ENCODE measurements around the gene ATXN2L. TPM values are rescaled to one million over a fixed set of nuclear protein-coding genes. Genes with fewer than 3 reads are reported as not detected.
A peak's percentile ranks its signal among the peaks of the same experiment; 100 is the strongest.
"Not testable (repeated sequence)": the region's sequence is repeated elsewhere in the genome, so short reads cannot be mapped to it uniquely, and the experiment has no call there.

The ATXN2L gene
- total and polyA plus RNA-seq, 2 of the 13 experiments (the other 11 are each of a cell fraction or from before 2014, with no cell fraction given), result 40.8 to 55.1 TPM

DNA sequence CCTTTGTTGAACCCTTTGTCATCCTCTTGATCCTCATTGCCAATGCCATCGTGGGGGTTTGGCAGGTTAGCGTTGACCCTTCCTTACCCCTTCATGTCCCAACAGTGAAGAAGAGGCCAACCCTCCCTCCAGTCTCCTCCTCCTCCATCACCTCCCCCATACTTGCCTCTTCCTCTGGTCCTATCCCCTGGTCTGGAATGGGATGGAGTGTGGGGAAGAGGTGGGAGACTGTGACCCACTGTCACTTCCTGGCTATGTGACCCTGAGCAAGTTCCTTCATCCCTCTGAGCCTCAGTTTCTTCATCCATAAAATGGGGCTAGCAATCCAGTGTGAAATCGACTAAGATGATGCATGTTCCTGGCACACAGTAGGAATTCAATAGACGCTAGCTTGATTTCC lies 58.2 kb downstream of the ATXN2L start:
- Histone ChIP-seq H3K36me3 (replicated peaks in 1 of 2; ENCODE audit: control insufficient read depth in 1 of 2, insufficient read depth in 2 of 2, low read length in 2 of 2) (peaks cover 5 to 13% of the 10 kb centered on the region in 2 experiments; a peak in 4 of 5 replicates), H3K4me2 (ENCODE audit: low read depth, low read length) (no peak overlapping the region), H3K4me3 (replicated peaks in 1 of 3; ENCODE audit: insufficient read depth in 1 of 3, low read depth in 2 of 3, low read length in 3 of 3) (no peak overlapping the region), H3K9ac (ENCODE audit: insufficient read depth, low read depth, low read length) (no peak overlapping the region), H3K27ac (ENCODE audit: extremely low read length, insufficient read depth, low read length) (no peak overlapping the region), H2AFZ (ENCODE audit: low read length) (no peak overlapping the region), H3K9me3 (ENCODE audit: low read length) (no peaks in the 10 kb centered on the region), H3K27me3 (ENCODE audit: control insufficient read depth in 1 of 2, insufficient read depth in 2 of 2, low read length in 2 of 2) (no peaks in the 10 kb centered on the region), H3K79me2 (ENCODE audit: insufficient read depth, low read length) (no peaks in the 10 kb centered on the region), H3K4me1 (ENCODE audit: insufficient read depth, low read length) (no peaks in the 10 kb centered on the region), H4K20me1 (ENCODE audit: insufficient read depth, low read length) (no peaks in the 10 kb centered on the region)
- FAIRE-seq (no peak), ATAC-seq (no peak), DNase-seq (ENCODE audit: low spot score) (no peak)
- ChIA-PET POLR2A (no interaction called here), CTCF (ENCODE audit: low intra/inter-chr PET ratio, low total read pairs) (no interaction called here)
- peak; percentile 44; the same call in 1 of the 2 replicates for TF ChIP-seq ZMYM3 (CRISPR knock-in tag; IDR thresholded peaks at IDR 0.05)
- TF ChIP-seq TCF12 (IDR thresholded peaks at IDR 0.05), result no peak
- no peak for TF ChIP-seq TCF12 (CRISPR knock-in tag; IDR thresholded peaks at IDR 0.05)
- no peak for TF ChIP-seq CEBPB (IDR thresholded peaks at IDR 0.05; ENCODE audit: borderline replicate concordance, low read depth, low read length)
- no peak for TF ChIP-seq ZBTB34 (CRISPR knock-in tag; IDR thresholded peaks at IDR 0.05)
- TF ChIP-seq MBD4 (IDR thresholded peaks at IDR 0.05; ENCODE audit: borderline replicate concordance, low read length), result no peak
- no peak for TF ChIP-seq KDM1A (CRISPR knock-in tag; IDR thresholded peaks at IDR 0.05)
- no peak for TF ChIP-seq MAFK (conservative IDR thresholded peaks at IDR 0.05 in 1 of 2, IDR thresholded peaks at IDR 0.05 in 1 of 2; ENCODE audit: low read length in 2 of 2)
- TF ChIP-seq SNAPC5 (CRISPR knock-in tag; IDR thresholded peaks at IDR 0.05; ENCODE audit: borderline replicate concordance), result no peak
- peak; percentile 91 for TF ChIP-seq ZNF629 (CRISPR knock-in tag; conservative IDR thresholded peaks at IDR 0.05)
- TF ChIP-seq MAX (IDR thresholded peaks at IDR 0.05), result no peak
- TF ChIP-seq ZNF713 (CRISPR knock-in tag; IDR thresholded peaks at IDR 0.05), result no peak
- TF ChIP-seq ZNF496 (CRISPR knock-in tag; IDR thresholded peaks at IDR 0.05; ENCODE audit: insufficient replicate concordance), result no peak
- no TSS peak for BruUV-seq (replicated peaks)
- intact Hi-C loops (cut with micrococcal nuclease; ENCODE audit: unreplicated experiment), result no loop called here
- in situ Hi-C loops (cut with HindIII; ENCODE audit: extremely low pct_ligation_motif_present, low pct_unique_long_range_greater_than_20kb), result no loop called here
- 90% methylated on average over 4 of the region's 4 CpGs for WGBS (ENCODE audit: low lambda C conversion rate)

GRCh38 chr16:28881565-28881964 lies 58.8 kb downstream of the ATXN2L start:
- H3K4me2 ChIP-seq (ENCODE audit: low read depth, low read length); intact Hi-C loops (cut with micrococcal nuclease; ENCODE audit: unreplicated experiment); BruUV-seq (replicated peaks); H2AFZ ChIP-seq (ENCODE audit: low read length); ATAC-seq; FAIRE-seq; H3K9ac ChIP-seq (ENCODE audit: insufficient read depth, low read depth, low read length); H3K4me1 ChIP-seq (ENCODE audit: insufficient read depth, low read length); H3K27me3 ChIP-seq (ENCODE audit: control insufficient read depth in 1 of 2, insufficient read depth in 2 of 2, low read length in 2 of 2); in situ Hi-C loops (cut with HindIII; ENCODE audit: extremely low pct_ligation_motif_present, low pct_unique_long_range_greater_than_20kb); CTCF ChIA-PET (ENCODE audit: low intra/inter-chr PET ratio, low total read pairs); DNase-seq (ENCODE audit: low spot score); H3K4me3 ChIP-seq (replicated peaks in 1 of 3; ENCODE audit: insufficient read depth in 1 of 3, low read depth in 2 of 3, low read length in 3 of 3); H4K20me1 ChIP-seq (ENCODE audit: insufficient read depth, low read length); H3K9me3 ChIP-seq (ENCODE audit: low read length); H3K27ac ChIP-seq (ENCODE audit: extremely low read length, insufficient read depth, low read length); H3K79me2 ChIP-seq (ENCODE audit: insufficient read depth, low read length): not testable (repeated sequence)
- 97% methylated on average over 4 of the region's 4 CpGs for WGBS (ENCODE audit: low lambda C conversion rate)
- H3K36me3 ChIP-seq (replicated peaks in 1 of 2; ENCODE audit: control insufficient read depth in 1 of 2, insufficient read depth in 2 of 2, low read length in 2 of 2), result peaks cover 8 to 13% of the 10 kb centered on the region in 2 experiments; a peak in 4 of 5 replicates
- POLR2A ChIA-PET, result interaction anchor here (0.6 kb wide), 1 partner anchor 8 kb away, joined by 4 read pairs; no protein-coding TSS in a partner anchor
